Fibroblast of villous mesenchyme (primary cell): ENCODE measurements around the gene CDK1. TPM values are rescaled to one million over a fixed set of nuclear protein-coding genes. Genes with fewer than 3 reads are reported as not detected.
A peak's percentile ranks its signal among the peaks of the same experiment; 100 is the strongest.

ENCODE experiments used
- DNase-seq: peaks from one replicate; pipeline ENCODE4 v3.0.0-alpha.2; 2010; ENCODE audit warnings: low read depth
- H3K4me3 ChIP-seq: 2 replicates; pipeline ENCODE4 v1.5.1; 2011; ENCODE audit warnings: low read depth, mild to moderate bottlenecking, low read length
- CTCF ChIP-seq: IDR thresholded peaks from 2 replicates; pipeline ENCODE4 v1.5.1; 2012; ENCODE audit warnings: low read depth, mild to moderate bottlenecking, low read length; ENCODE audit not compliant: insufficient read depth
- total RNA-seq: library from RNA; depleted of rRNA; stranded (reverse); fragments of >200 nt; gene quantifications from 2 replicates; pipeline ENCODE4 v1.2.3, GENCODE V29; 2012

CDK1 gene
- total RNA-seq, 1 donor: 49.2 TPM

DNA sequence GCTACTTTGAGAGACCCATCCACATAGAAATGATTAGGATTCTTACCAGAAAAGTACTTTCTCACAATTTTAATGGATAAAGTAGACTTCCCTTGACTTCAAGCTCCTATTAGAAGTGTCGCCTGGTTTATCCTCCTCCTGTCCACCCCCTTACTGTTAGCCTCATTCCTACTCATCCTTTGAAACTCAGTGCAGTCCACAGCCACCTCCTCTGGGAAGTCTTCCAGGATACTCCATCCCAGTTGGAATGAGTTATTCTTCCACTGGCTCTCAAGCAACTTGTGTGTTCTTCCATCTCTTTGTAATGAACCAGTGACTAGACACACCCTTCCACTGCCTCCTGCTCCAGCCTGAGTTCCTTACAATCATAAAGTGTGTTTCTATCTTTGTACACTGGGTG is 25.1 kb upstream of the CDK1 start:
- DNase-seq: no peak
- no peak for TF ChIP-seq CTCF
- H3K4me3 ChIP-seq: no peak overlapping the region

DNA sequence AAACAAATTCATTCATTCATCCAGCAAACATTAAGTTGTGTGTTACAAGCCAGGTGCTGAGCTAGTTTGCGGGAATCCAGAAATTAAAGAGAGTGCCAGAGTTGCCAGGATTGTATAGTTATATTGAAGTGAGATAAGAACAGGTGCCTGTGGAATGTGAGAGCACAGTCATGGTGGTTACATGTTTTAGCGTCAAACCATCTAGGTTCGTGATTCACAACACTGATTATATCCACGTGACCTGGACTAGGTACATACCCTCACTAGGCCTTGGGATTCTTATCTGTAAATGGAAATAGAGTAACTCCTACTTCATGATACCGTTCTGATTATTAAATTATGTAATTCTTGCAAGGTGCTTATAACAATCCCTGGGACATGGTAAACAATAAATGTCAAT is 24.5 kb upstream of the CDK1 start:
- DNase-seq: no peak
- no peak for TF ChIP-seq CTCF
- no peak overlapping the region for H3K4me3 ChIP-seq

GRCh38 chr10:60757420-60757895 is 20.8 kb upstream of the CDK1 start:
- peak; percentile 26 for DNase-seq
- TF ChIP-seq CTCF: no peak
- H3K4me3 ChIP-seq: no peak overlapping the region

GRCh38 chr10:60759181-60759580 is 19.1 kb upstream of the CDK1 start:
- no peak overlapping the region for H3K4me3 ChIP-seq
- DNase-seq: no peak
- no peak for TF ChIP-seq CTCF

DNA sequence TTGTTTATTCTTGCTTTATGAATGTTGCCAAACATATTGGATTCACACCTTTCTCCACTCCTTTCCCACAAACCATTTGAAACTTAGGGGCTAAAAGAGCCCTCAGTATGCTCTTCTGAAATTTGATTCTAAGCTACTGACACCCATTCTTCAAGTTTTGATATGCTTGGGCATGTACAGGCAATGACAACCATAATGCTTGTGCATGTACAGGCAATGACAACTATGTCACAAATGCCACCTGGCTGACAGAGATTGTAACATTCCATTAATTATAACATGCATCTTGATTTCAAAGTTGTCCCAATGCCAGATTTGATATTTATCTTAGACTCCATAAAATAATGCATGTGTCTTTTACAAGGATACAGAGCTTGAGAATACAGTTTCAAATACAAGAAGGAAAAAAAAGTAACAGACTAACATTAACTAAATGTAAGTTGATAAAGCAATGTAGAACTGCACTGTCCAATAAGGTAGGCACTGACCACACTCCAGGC is 17.5 kb upstream of the CDK1 start:
- DNase-seq: no peak
- TF ChIP-seq CTCF: no peak
- H3K4me3 ChIP-seq: no peak overlapping the region

- TF ChIP-seq CTCF: no peak
- no peak for DNase-seq
- H3K4me3 ChIP-seq: no peak overlapping the region
Observed at GRCh38 chr10:60762554-60762953, 15.7 kb upstream of the CDK1 start.

DNA sequence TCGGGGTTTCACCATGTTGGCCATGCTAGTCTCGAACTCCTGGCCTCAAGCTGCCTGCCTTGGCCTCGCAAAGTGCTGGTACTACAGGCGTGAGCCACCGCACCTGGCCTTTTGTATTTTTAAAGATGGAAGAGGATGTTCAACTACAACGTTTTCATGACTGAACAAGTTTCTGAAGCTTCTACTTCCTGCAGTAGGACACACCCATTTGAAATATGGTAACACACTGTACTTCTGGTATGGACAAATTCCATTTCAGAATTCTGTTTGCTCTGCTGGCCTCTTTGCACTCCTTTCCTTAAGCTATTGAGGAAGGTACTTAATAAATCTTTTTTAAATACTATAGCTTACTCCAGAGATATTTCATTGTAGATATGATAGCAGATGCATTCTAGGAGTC is 10.9 kb upstream of the CDK1 start:
- TF ChIP-seq CTCF: no peak
- H3K4me3 ChIP-seq: no peak overlapping the region
- no peak for DNase-seq
